Mesendoderm (in vitro differentiated cells): Measurements from ENCODE around the gene TDRD6.

ENCODE experiments used
- DNase-seq: peaks from one replicate; pipeline ENCODE4 v3.0.0; 2013
- H2AK5ac ChIP-seq: 2 replicates; pipeline ENCODE4 v1.6.1; 2013; ENCODE audit warnings: low read length, inconsistent platforms
- H2BK120ac ChIP-seq: 2 replicates; pipeline ENCODE4 v1.6.1; 2013; ENCODE audit warnings: low read depth, mild to moderate bottlenecking, low read length, moderate library complexity, mixed read lengths
- H2BK15ac ChIP-seq: replicated peaks from 2 replicates; pipeline ENCODE4 v1.6.1; 2013; ENCODE audit warnings: low read depth, mild to moderate bottlenecking, moderate library complexity
- H2BK5ac ChIP-seq: 2 replicates; pipeline ENCODE4 v1.6.1; 2013; ENCODE audit warnings: low read length, inconsistent platforms
- H3K18ac ChIP-seq: 2 replicates; pipeline ENCODE4 v1.6.1; 2013; ENCODE audit warnings: mild to moderate bottlenecking, low read length, mixed read lengths
- H3K23ac ChIP-seq: one replicate; pipeline ENCODE4 v1.6.1; 2013; ENCODE audit warnings: low read length
- H3K27ac ChIP-seq: 2 replicates; pipeline ENCODE4 v1.5.1; 2013; ENCODE audit warnings: low read depth, mild to moderate bottlenecking, inconsistent platforms, low read length, moderate library complexity
- H3K27me3 ChIP-seq: 2 replicates; pipeline ENCODE4 v1.6.1; 2013; ENCODE audit warnings: low read length, control low read depth, mild to moderate bottlenecking, inconsistent platforms; ENCODE audit not compliant: insufficient read depth, poor library complexity
- H3K36me3 ChIP-seq: 2 replicates; pipeline ENCODE4 v1.6.1; 2013; ENCODE audit warnings: low read length, inconsistent platforms; ENCODE audit not compliant: control insufficient read depth, insufficient read depth
- H3K4ac ChIP-seq: one replicate; pipeline ENCODE4 v1.6.1; 2013; ENCODE audit warnings: low read depth, mild to moderate bottlenecking, low read length, moderate library complexity
- H3K4me1 ChIP-seq: 2 replicates; pipeline ENCODE4 v1.6.1; 2013; ENCODE audit warnings: low read depth, low read length, inconsistent platforms; ENCODE audit not compliant: control insufficient read depth
- H3K4me2 ChIP-seq: 2 replicates; pipeline ENCODE4 v1.6.1; 2013; ENCODE audit warnings: low read length
- H3K4me3 ChIP-seq: 2 replicates; pipeline ENCODE4 v1.5.1; 2013; ENCODE audit warnings: mild to moderate bottlenecking, low read length
- H3K56ac ChIP-seq: one replicate; pipeline ENCODE4 v1.6.1; 2013; ENCODE audit warnings: low read length
- H3K79me1 ChIP-seq: 2 replicates; pipeline ENCODE4 v1.6.1; 2013; ENCODE audit warnings: low read length, inconsistent platforms
- H3K79me2 ChIP-seq: 2 replicates; pipeline ENCODE4 v1.6.1; 2013; ENCODE audit warnings: mild to moderate bottlenecking, low read length; ENCODE audit not compliant: control insufficient read depth, insufficient read depth
- H3K9ac ChIP-seq: 2 replicates; pipeline ENCODE4 v1.6.1; 2013; ENCODE audit warnings: low read length, inconsistent platforms
- H4K5ac ChIP-seq: one replicate; pipeline ENCODE4 v1.6.1; 2013; ENCODE audit warnings: low read length
- H4K8ac ChIP-seq: one replicate; pipeline ENCODE4 v1.6.1; 2013; ENCODE audit warnings: low read depth, mild to moderate bottlenecking, control low read depth, low read length, moderate library complexity
- WGBS: extraction: QIAGEN DNeasy Blood & Tissue Kit; methylation state at CpG from one replicate; pipeline ENCODE4 v1.1.7; 2013; ENCODE audit warnings: low lambda C conversion rate, missing lambda C conversion rate; ENCODE audit not compliant: insufficient coverage; ENCODE audit errors: extremely low coverage; 5-methylcytosine and 5-hydroxymethylcytosine counted together

Gene TDRD6

GRCh38 chr6:46745973-46746372, 58.3 kb downstream of the TDRD6 start:
- H3K18ac ChIP-seq, result no peak overlapping the region
- no peak overlapping the region for H2BK120ac ChIP-seq
- H3K9ac ChIP-seq, result no peak overlapping the region
- no peak overlapping the region for H2BK15ac ChIP-seq
- no CpG with 5 or more reads among the region's 2 CpGs for WGBS
- no peak overlapping the region for H3K56ac ChIP-seq
- H3K79me1 ChIP-seq, result no peaks in the 10 kb centered on the region
- H2BK5ac ChIP-seq, result no peak overlapping the region
- H3K4me2 ChIP-seq, result no peak overlapping the region
- no peaks in the 10 kb centered on the region for H3K36me3 ChIP-seq
- H3K27ac ChIP-seq, result no peak overlapping the region
- H3K4ac ChIP-seq, result no peak overlapping the region
- no peak overlapping the region for H4K5ac ChIP-seq
- no peak overlapping the region for H2AK5ac ChIP-seq
- no peaks in the 10 kb centered on the region for H3K27me3 ChIP-seq
- H3K4me1 ChIP-seq, result no peaks in the 10 kb centered on the region
- no peaks in the 10 kb centered on the region for H3K79me2 ChIP-seq
- DNase-seq, result no peak
- no peak overlapping the region for H4K8ac ChIP-seq
- H3K23ac ChIP-seq, result no peak overlapping the region
- H3K4me3 ChIP-seq, result no peak overlapping the region

- Histone ChIP-seq H3K4me2 (no peak within 1 kb of the TSS), H3K4me3 (no peak within 1 kb of the TSS), H3K79me2 (no peaks in the 10 kb centered on the region), H3K27me3 (no peaks in the 10 kb centered on the region), H2BK120ac (no peak within 1 kb of the TSS), H3K56ac (no peak within 1 kb of the TSS), H3K36me3 (no peaks in the 10 kb centered on the region), H3K27ac (no peak within 1 kb of the TSS), H2BK5ac (no peak within 1 kb of the TSS), H3K9ac (no peak within 1 kb of the TSS), H3K4me1 (no peaks in the 10 kb centered on the region), H4K5ac (no peak within 1 kb of the TSS), H3K23ac (no peak within 1 kb of the TSS), H3K18ac (no peak within 1 kb of the TSS), H4K8ac (no peak within 1 kb of the TSS), H2BK15ac (no peak within 1 kb of the TSS), H3K79me1 (no peaks in the 10 kb centered on the region), H2AK5ac (no peak within 1 kb of the TSS), H3K4ac (no peak within 1 kb of the TSS)
- WGBS, result no CpG with 5 or more reads among the region's 1 CpG
- DNase-seq, result peak; percentile 38
Measured at GRCh38 chr6:46746696-46747095, 59.0 kb downstream of the TDRD6 start, which contains the start of gene ANKRD66. Gene ANKRD66, plus strand, starts transcription at chr6:46746933. Its CDS starts 5,016 bp downstream, at chr6:46751949.

- Histone ChIP-seq H3K23ac (no peak overlapping the region), H3K4ac (no peak overlapping the region), H4K5ac (no peak overlapping the region), H2AK5ac (no peak overlapping the region), H3K79me2 (no peaks in the 10 kb centered on the region), H2BK120ac (no peak overlapping the region), H3K4me1 (no peaks in the 10 kb centered on the region), H2BK15ac (no peak overlapping the region), H3K9ac (no peak overlapping the region), H4K8ac (no peak overlapping the region), H3K27ac (no peak overlapping the region), H3K18ac (no peak overlapping the region), H3K36me3 (no peaks in the 10 kb centered on the region), H3K27me3 (no peaks in the 10 kb centered on the region), H3K4me2 (no peak overlapping the region), H3K56ac (no peak overlapping the region), H3K79me1 (no peaks in the 10 kb centered on the region), H2BK5ac (no peak overlapping the region), H3K4me3 (no peak overlapping the region)
- no peak for DNase-seq
- WGBS, result no CpG with 5 or more reads among the region's 5 CpGs
Measured at GRCh38 chr6:46748940-46749503, 61.3 kb downstream of the TDRD6 start.

GRCh38 chr6:46749731-46750130, 62.0 kb downstream of the TDRD6 start:
- H3K56ac ChIP-seq, result no peak overlapping the region
- H3K23ac ChIP-seq, result no peak overlapping the region
- H3K36me3 ChIP-seq, result no peaks in the 10 kb centered on the region
- H3K4me3 ChIP-seq, result no peak overlapping the region
- H3K18ac ChIP-seq, result no peak overlapping the region
- H3K79me1 ChIP-seq, result no peaks in the 10 kb centered on the region
- no peak overlapping the region for H4K5ac ChIP-seq
- H2BK5ac ChIP-seq, result no peak overlapping the region
- no peak overlapping the region for H3K9ac ChIP-seq
- no peaks in the 10 kb centered on the region for H3K4me1 ChIP-seq
- H2BK120ac ChIP-seq, result no peak overlapping the region
- H2BK15ac ChIP-seq, result no peak overlapping the region
- no CpG with 5 or more reads among the region's 5 CpGs for WGBS
- H3K4me2 ChIP-seq, result no peak overlapping the region
- H3K4ac ChIP-seq, result no peak overlapping the region
- H3K79me2 ChIP-seq, result no peaks in the 10 kb centered on the region
- H3K27me3 ChIP-seq, result no peaks in the 10 kb centered on the region
- no peak overlapping the region for H4K8ac ChIP-seq
- H2AK5ac ChIP-seq, result no peak overlapping the region
- H3K27ac ChIP-seq, result no peak overlapping the region
- DNase-seq, result peak; percentile 34

- H2BK15ac ChIP-seq, result no peak overlapping the region
- H3K4me3 ChIP-seq, result no peak overlapping the region
- H2AK5ac ChIP-seq, result no peak overlapping the region
- H3K27me3 ChIP-seq, result no peaks in the 10 kb centered on the region
- no peak overlapping the region for H2BK5ac ChIP-seq
- no peak overlapping the region for H4K5ac ChIP-seq
- no peaks in the 10 kb centered on the region for H3K79me1 ChIP-seq
- H3K79me2 ChIP-seq, result no peaks in the 10 kb centered on the region
- H3K23ac ChIP-seq, result no peak overlapping the region
- no peaks in the 10 kb centered on the region for H3K36me3 ChIP-seq
- H3K27ac ChIP-seq, result no peak overlapping the region
- H3K4ac ChIP-seq, result no peak overlapping the region
- H3K18ac ChIP-seq, result no peak overlapping the region
- H3K9ac ChIP-seq, result no peak overlapping the region
- no peak for DNase-seq
- H3K4me1 ChIP-seq, result no peaks in the 10 kb centered on the region
- no CpG with 5 or more reads among the region's 3 CpGs for WGBS
- H3K56ac ChIP-seq, result no peak overlapping the region
- no peak overlapping the region for H4K8ac ChIP-seq
- H3K4me2 ChIP-seq, result no peak overlapping the region
- H2BK120ac ChIP-seq, result no peak overlapping the region
Measured at GRCh38 chr6:46751658-46752057, 64.0 kb downstream of the TDRD6 start.
